Breast epithelium (tissue), 4 donors: ENCODE results near the gene FEM1A. TPM values are rescaled to one million over a fixed set of nuclear protein-coding genes. Genes with fewer than 3 reads are reported as not detected.

ENCODE experiments used
- DNase-seq, 2 donors: peaks; one replicate each; pipeline ENCODE4 v3.0.0-alpha.2; 2019; ENCODE audit warnings: low spot score in 2 of 2
- H3K27ac ChIP-seq, 2 donors: fragments of 200-600 bp; sonication (generic) in 1 of 2; one replicate each; pipeline ENCODE4 v1.5.1; 2016 to 2019; ENCODE audit warnings: mild to moderate bottlenecking in 1 of 2
- H3K27me3 ChIP-seq, 2 donors: fragments of 200-600 bp; sonication (generic) in 1 of 2; one replicate each; pipeline versions ENCODE4 v1.5.1 to v1.6.0; 2017 to 2019; ENCODE audit warnings: control low read depth in 1 of 2, mild to moderate bottlenecking in 1 of 2
- H3K36me3 ChIP-seq: fragments of 200-600 bp; one replicate; pipeline ENCODE4 v1.5.1; 2019
- H3K4me1 ChIP-seq, 2 donors: fragments of 200-600 bp; sonication (generic); one replicate each; pipeline ENCODE4 v1.5.1; 2016 to 2019; ENCODE audit warnings: control low read depth in 1 of 2
- H3K4me3 ChIP-seq, 3 donors: fragments of 200-600 bp; sonication (generic); 1 replicate in 2 of 3; 2 replicates in 1 of 3; pipeline ENCODE4 v1.5.1; 2016 to 2019; ENCODE audit warnings: mild to moderate bottlenecking in 3 of 3, moderate library complexity in 2 of 3
- H3K9me3 ChIP-seq, 2 donors: fragments of 200-600 bp; sonication (generic) in 1 of 2; one replicate each; pipeline ENCODE4 v1.5.1; 2016 to 2019; ENCODE audit warnings: control low read depth in 1 of 2
- POLR2A ChIP-seq: fragments of 450-650 bp; IDR thresholded peaks from one replicate; pipeline ENCODE4 v1.6.1; 2016; ENCODE audit warnings: antibody characterized with exemption, mild to moderate bottlenecking, moderate library complexity
- POLR2AphosphoS5 ChIP-seq, 3 donors: sonication (generic); formaldehyde crosslinking; IDR thresholded peaks; one replicate each; pipeline ENCODE4 v1.6.1; 2017; ENCODE audit warnings: antibody characterized with exemption in 3 of 3
- intact Hi-C: fragments of 100-400 bp; cut with DNase I; formaldehyde crosslinking; loops from one replicate; pipeline ENCODE4 v1.15.1; 2023; ENCODE audit warnings: low total_unique reads
- total RNA-seq, 3 donors: library from RNA; depleted of rRNA; stranded (reverse); fragments of >200 nt; gene quantifications; one replicate each; pipeline ENCODE4 v1.1.0, GENCODE V29; 2016
- TF ChIP-seq, protein P1 (sequence below), 3 donors: fragments of 450-650 bp; IDR thresholded peaks; one replicate each; pipeline ENCODE4 v1.5.1; 2016 to 2017; ENCODE audit warnings: antibody characterized with exemption in 3 of 3, mild to moderate bottlenecking in 3 of 3, moderate library complexity in 3 of 3

Gene FEM1A
- total RNA-seq, 3 donors from 2014 or later = 10.4 to 17.6 (median 12.5) TPM

DNA sequence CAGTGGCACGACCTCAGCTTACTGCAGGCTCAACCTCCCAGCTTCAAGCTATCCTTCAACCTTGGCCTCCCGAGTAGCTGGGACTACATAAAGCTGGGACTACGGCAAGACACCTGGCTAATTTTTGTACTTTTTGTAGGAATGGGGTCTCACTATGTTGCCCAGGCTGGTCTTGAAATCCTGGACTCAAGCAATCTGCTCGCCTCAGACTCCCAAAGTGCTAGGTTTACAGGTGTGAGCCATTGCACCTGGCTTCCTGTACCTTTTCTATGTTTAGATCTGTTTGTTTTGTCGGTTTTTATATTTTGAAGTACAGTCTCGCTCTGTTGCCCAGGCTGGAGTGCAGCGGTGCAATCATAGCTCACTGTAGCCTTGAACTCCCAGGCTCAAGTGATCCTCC lies 57.5 kb downstream of the FEM1A start:
- H3K4me1 ChIP-seq = no peaks in the 10 kb centered on the region
- no peak for DNase-seq
- H3K9me3 ChIP-seq = no peaks in the 10 kb centered on the region
- no peaks in the 10 kb centered on the region for H3K36me3 ChIP-seq
- H3K4me3 ChIP-seq = no peak overlapping the region
- H3K27ac ChIP-seq = no peak overlapping the region
- intact Hi-C loops = no loop called here
- no peaks in the 10 kb centered on the region for H3K27me3 ChIP-seq
- TF ChIP-seq, protein P1, sequence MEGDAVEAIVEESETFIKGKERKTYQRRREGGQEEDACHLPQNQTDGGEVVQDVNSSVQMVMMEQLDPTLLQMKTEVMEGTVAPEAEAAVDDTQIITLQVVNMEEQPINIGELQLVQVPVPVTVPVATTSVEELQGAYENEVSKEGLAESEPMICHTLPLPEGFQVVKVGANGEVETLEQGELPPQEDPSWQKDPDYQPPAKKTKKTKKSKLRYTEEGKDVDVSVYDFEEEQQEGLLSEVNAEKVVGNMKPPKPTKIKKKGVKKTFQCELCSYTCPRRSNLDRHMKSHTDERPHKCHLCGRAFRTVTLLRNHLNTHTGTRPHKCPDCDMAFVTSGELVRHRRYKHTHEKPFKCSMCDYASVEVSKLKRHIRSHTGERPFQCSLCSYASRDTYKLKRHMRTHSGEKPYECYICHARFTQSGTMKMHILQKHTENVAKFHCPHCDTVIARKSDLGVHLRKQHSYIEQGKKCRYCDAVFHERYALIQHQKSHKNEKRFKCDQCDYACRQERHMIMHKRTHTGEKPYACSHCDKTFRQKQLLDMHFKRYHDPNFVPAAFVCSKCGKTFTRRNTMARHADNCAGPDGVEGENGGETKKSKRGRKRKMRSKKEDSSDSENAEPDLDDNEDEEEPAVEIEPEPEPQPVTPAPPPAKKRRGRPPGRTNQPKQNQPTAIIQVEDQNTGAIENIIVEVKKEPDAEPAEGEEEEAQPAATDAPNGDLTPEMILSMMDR (IDR thresholded peaks at IDR 0.05) = no peak
- TF ChIP-seq POLR2A = no peak
- TF ChIP-seq POLR2AphosphoS5 (IDR thresholded peaks at IDR 0.05) = no peak

Other genes with a start within 250 kb of the FEM1A start
- gene SEMA6B, start 232.1 kb upstream of the FEM1A start, total RNA-seq = 1 to 10 TPM; 2.3 to 8.8 (median 3.2) TPM
- 1 to 10 TPM; 1.6 to 3.6 (median 2.9) TPM for gene TNFAIP8L1, start 152.2 kb upstream of the FEM1A start, total RNA-seq
- gene MYDGF, start 121.4 kb upstream of the FEM1A start, total RNA-seq = 10 to 100 TPM; 36.3 to 55.1 (median 42.1) TPM
- gene DPP9, start 67.9 kb upstream of the FEM1A start, total RNA-seq = 10 to 100 TPM; 33.6 to 74.1 (median 49.6) TPM
- gene TICAM1, start 40.0 kb downstream of the FEM1A start, total RNA-seq = 1 to 10 TPM; 3.5 to 5.2 (median 4.7) TPM
- 10 to 100 TPM; 50.1 to 77.3 (median 53.8) TPM for gene PLIN3, start 75.9 kb downstream of the FEM1A start, total RNA-seq
- gene ARRDC5, start 111.2 kb downstream of the FEM1A start, total RNA-seq = under 1 TPM in 1 of 3 donors, not detected in 2; 0.64 TPM
- under 1 TPM; 0.32 to 0.66 (median 0.44) TPM for gene UHRF1, start 117.8 kb downstream of the FEM1A start, total RNA-seq
- gene KDM4B, start 177.4 kb downstream of the FEM1A start, total RNA-seq = 10 to 100 TPM; 25.0 to 55.3 (median 40.3) TPM